ENCODE results near the gene GTPBP10. TPM values are rescaled to one million over a fixed set of nuclear protein-coding genes. Genes with fewer than 3 reads are reported as not detected.

Gene GTPBP10
- total and polyA plus RNA-seq, 9 of the 15 experiments (the other 6 are each of a cell fraction or from before 2014, with no cell fraction given) = 34.6 to 89.8 (median 76.4) TPM

DNA sequence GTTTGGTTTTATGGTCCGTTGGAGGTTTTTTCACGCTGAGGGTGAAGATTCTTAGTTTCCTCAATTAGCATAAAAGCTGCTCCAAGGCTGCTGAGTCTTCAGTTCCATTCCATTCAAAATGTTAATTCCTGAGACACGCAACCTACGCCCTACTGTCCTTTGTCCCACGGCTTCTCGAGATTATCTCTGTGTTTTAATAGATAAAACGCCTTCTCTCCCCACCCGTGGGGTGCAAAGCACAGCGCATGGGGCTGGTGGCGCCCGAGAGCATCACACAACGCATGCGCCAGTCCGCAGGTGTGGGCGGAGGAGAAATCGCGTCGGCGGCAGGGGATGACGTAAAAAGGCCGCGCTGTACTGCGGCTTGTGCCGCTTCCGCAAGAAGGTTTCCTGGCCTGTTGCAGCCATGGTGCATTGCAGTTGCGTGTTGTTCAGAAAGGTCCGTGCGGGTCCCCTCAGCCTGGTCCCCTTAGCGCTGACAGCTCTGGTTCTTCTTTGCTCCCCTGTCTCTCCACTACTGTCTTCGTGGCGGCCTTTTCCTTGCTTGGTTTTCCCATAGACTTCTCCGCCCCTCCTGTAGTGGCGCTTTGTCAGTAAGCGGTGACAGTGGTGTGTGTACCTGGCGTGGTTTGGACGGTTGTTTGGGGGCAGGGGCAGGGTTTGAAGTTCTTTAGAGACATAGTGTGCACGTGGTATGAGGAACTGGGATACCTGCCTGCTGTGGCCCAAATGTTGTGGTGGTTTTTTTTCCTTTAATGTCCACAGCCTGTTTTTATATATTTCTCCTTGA lies at the start of gene GTPBP10 (continued):
- TF ChIP-seq, protein P1, sequence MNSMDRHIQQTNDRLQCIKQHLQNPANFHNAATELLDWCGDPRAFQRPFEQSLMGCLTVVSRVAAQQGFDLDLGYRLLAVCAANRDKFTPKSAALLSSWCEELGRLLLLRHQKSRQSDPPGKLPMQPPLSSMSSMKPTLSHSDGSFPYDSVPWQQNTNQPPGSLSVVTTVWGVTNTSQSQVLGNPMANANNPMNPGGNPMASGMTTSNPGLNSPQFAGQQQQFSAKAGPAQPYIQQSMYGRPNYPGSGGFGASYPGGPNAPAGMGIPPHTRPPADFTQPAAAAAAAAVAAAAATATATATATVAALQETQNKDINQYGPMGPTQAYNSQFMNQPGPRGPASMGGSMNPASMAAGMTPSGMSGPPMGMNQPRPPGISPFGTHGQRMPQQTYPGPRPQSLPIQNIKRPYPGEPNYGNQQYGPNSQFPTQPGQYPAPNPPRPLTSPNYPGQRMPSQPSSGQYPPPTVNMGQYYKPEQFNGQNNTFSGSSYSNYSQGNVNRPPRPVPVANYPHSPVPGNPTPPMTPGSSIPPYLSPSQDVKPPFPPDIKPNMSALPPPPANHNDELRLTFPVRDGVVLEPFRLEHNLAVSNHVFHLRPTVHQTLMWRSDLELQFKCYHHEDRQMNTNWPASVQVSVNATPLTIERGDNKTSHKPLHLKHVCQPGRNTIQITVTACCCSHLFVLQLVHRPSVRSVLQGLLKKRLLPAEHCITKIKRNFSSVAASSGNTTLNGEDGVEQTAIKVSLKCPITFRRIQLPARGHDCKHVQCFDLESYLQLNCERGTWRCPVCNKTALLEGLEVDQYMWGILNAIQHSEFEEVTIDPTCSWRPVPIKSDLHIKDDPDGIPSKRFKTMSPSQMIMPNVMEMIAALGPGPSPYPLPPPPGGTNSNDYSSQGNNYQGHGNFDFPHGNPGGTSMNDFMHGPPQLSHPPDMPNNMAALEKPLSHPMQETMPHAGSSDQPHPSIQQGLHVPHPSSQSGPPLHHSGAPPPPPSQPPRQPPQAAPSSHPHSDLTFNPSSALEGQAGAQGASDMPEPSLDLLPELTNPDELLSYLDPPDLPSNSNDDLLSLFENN (IDR thresholded peaks at IDR 0.05; ENCODE audit: low read depth in 2 of 2, low read length in 2 of 2) = no peak; a peak in 1 of 4 replicates
- TF ChIP-seq PTRF (tag; IDR thresholded peaks at IDR 0.05) (no peak), ARHGAP35 (IDR thresholded peaks at IDR 0.05; ENCODE audit: partially characterized antibody) (no peak), ZEB2 (IDR thresholded peaks at IDR 0.05) (0 out of 2 replicates have a peak, but pooled peaks have one; percentile 32), ELF1 (tag; IDR thresholded peaks at IDR 0.05) (peak; percentile 99), RBM25 (IDR thresholded peaks at IDR 0.05; ENCODE audit: low read depth, low read length, severe bottlenecking) (no peak), SAP30 (IDR thresholded peaks at IDR 0.05; ENCODE audit: borderline replicate concordance, insufficient read depth, low read depth, low read length, poor library complexity, severe bottlenecking) (peak; percentile 96), ZNF316 (IDR thresholded peaks at IDR 0.05) (peak; percentile 14; the same call in 1 of the 2 replicates), SIN3B (IDR thresholded peaks at IDR 0.05; ENCODE audit: low read depth) (peak; percentile 91; the same call in 1 of the 2 replicates), TEAD2 (tag; IDR thresholded peaks at IDR 0.05) (0 out of 2 replicates have a peak, but pooled peaks have one; percentile 28)
- TF ChIP-seq, protein P2, sequence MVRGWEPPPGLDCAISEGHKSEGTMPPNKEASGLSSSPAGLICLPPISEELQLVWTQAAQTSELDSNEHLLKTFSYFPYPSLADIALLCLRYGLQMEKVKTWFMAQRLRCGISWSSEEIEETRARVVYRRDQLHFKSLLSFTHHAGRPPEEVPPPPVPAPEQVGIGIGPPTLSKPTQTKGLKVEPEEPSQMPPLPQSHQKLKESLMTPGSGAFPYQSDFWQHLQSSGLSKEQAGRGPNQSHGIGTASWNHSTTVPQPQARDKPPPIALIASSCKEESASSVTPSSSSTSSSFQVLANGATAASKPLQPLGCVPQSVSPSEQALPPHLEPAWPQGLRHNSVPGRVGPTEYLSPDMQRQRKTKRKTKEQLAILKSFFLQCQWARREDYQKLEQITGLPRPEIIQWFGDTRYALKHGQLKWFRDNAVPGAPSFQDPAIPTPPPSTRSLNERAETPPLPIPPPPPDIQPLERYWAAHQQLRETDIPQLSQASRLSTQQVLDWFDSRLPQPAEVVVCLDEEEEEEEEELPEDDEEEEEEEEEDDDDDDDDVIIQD (CRISPR knock-in tag; IDR thresholded peaks at IDR 0.05) = no peak
- TF ChIP-seq, protein P3, sequence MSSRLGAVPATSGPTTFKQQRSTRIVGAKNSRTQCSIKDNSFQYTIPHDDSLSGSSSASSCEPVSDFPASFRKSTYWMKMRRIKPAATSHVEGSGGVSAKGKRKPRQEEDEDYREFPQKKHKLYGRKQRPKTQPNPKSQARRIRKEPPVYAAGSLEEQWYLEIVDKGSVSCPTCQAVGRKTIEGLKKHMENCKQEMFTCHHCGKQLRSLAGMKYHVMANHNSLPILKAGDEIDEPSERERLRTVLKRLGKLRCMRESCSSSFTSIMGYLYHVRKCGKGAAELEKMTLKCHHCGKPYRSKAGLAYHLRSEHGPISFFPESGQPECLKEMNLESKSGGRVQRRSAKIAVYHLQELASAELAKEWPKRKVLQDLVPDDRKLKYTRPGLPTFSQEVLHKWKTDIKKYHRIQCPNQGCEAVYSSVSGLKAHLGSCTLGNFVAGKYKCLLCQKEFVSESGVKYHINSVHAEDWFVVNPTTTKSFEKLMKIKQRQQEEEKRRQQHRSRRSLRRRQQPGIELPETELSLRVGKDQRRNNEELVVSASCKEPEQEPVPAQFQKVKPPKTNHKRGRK (tag; IDR thresholded peaks at IDR 0.05) = no peak
